A673 (cell line): ENCODE data around the gene GRID2. TPM values are rescaled to one million over a fixed set of nuclear protein-coding genes. Genes with fewer than 3 reads are reported as not detected.

Experiments used
- BruUV-seq: library from RNA; stranded (reverse); fragments of 400-500 nt; replicated peaks from 2 replicates; lab custom pipeline; 2021; lab: Mats Ljungman, UMichigan
- CTCF ChIA-PET: fragments of 300-600 bp; sonication (Branson Sonifier 250); formaldehyde crosslinking; loops from one replicate; lab custom pipeline; 2022; ENCODE audit warnings: antibody characterized with exemption; lab: Charles Lee
- POLR2A ChIA-PET: fragments of 300-600 bp; sonication (Branson Sonifier 250); formaldehyde crosslinking; loops from one replicate; lab custom pipeline; 2022; ENCODE audit warnings: antibody characterized with exemption; ENCODE audit not compliant: low non-redundant PET; lab: Charles Lee
- DNase-seq: peaks from one replicate; pipeline ENCODE4 v3.0.0-alpha.2; 2015; ENCODE audit warnings: low spot score
- H3K27ac ChIP-seq: fragments of 200-600 bp; sonication (generic); 2 replicates; pipeline ENCODE4 v1.5.1; 2016; ENCODE audit warnings: mixed run types, low read depth, mild to moderate bottlenecking, mixed read lengths, antibody characterized with exemption, low read length; ENCODE audit not compliant: poor library complexity, severe bottlenecking
- H3K27me3 ChIP-seq: fragments of 200-600 bp; sonication (generic); replicated peaks from 2 replicates; pipeline ENCODE4 v1.6.1; 2017; ENCODE audit warnings: mixed run types, low read depth, mild to moderate bottlenecking, mixed read lengths, antibody characterized with exemption, low read length; ENCODE audit not compliant: insufficient read depth, poor library complexity
- H3K36me3 ChIP-seq: fragments of 200-600 bp; sonication (generic); 2 replicates; pipeline ENCODE4 v1.6.1; 2016; ENCODE audit warnings: mixed run types, mild to moderate bottlenecking, mixed read lengths, antibody characterized with exemption, low read length; ENCODE audit not compliant: insufficient read depth, poor library complexity, severe bottlenecking
- H3K4me1 ChIP-seq: fragments of 200-600 bp; sonication (generic); 2 replicates; pipeline ENCODE4 v1.6.1; 2017; ENCODE audit warnings: mixed run types, mild to moderate bottlenecking, mixed read lengths, antibody characterized with exemption, low read length; ENCODE audit not compliant: insufficient read depth, poor library complexity, severe bottlenecking
- H3K4me3 ChIP-seq: fragments of 200-600 bp; sonication (generic); 2 replicates; pipeline ENCODE4 v1.5.1; 2016; ENCODE audit warnings: low read depth, mixed run types, mild to moderate bottlenecking, mixed read lengths, low read length; ENCODE audit not compliant: poor library complexity, severe bottlenecking
- H3K9me3 ChIP-seq: fragments of 200-600 bp; sonication (generic); 2 replicates; pipeline ENCODE4 v1.6.1; 2016; ENCODE audit warnings: mixed run types, low read depth, mild to moderate bottlenecking, mixed read lengths, antibody characterized with exemption, low read length; ENCODE audit not compliant: poor library complexity, severe bottlenecking
- EZH2 ChIP-seq: fragments of 200-600 bp; sonication (generic); IDR thresholded peaks from 2 replicates; pipeline ENCODE4 v1.6.1; 2017; ENCODE audit warnings: borderline replicate concordance, low read depth, mild to moderate bottlenecking, mixed read lengths, antibody characterized with exemption, low read length; ENCODE audit not compliant: poor library complexity, severe bottlenecking
- intact Hi-C: fragments of 100-400 bp; cut with micrococcal nuclease; formaldehyde crosslinking; loops from one replicate; pipeline ENCODE4 v1.10.0; 2022; ENCODE audit not compliant: unreplicated experiment
- total RNA-seq: library from RNA; stranded (reverse); gene quantifications from 2 replicates; pipeline ENCODE4 v1.2.3, GENCODE V29; 2021
- TF ChIP-seq, protein P1 (sequence below): fragments of 300-800, 200-600 bp; sonication (generic); conservative IDR thresholded peaks from 2 replicates; pipeline ENCODE4 v1.5.1; 2017; ENCODE audit warnings: low read depth, mild to moderate bottlenecking, antibody characterized with exemption, low read length, moderate library complexity, mixed read lengths

Gene GRID2
- total RNA-seq, 1 experiment from 2014 or later: not detected

DNA sequence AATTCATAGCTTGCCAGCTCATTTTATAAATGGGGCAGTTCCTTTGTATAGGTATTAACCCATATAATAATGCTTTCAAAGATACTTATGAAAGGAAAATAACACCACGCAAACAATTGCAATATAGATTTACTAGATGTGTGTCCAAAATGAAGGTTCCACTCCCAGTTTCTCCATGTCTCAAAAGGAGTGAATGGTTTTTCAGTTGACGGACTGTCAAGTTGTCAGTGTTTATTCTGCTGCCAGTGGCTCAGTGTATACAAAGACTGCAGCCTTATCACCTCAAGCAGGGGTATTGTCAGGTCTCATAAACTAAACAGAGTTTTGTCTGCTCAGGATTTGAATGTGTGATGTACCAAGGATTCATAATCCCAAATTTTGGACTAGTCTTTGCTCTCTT, 939.5 kb downstream of the GRID2 start:
- Histone ChIP-seq H3K36me3 (no peaks in the 10 kb centered on the region), H3K27me3 (no peaks in the 10 kb centered on the region), H3K4me3 (no peak overlapping the region), H3K4me1 (no peaks in the 10 kb centered on the region), H3K9me3 (no peaks in the 10 kb centered on the region), H3K27ac (no peak overlapping the region)
- no peak for DNase-seq
- POLR2A ChIA-PET: no interaction called here
- CTCF ChIA-PET: no interaction called here
- no peak for TF ChIP-seq EZH2
- TF ChIP-seq, protein P1, sequence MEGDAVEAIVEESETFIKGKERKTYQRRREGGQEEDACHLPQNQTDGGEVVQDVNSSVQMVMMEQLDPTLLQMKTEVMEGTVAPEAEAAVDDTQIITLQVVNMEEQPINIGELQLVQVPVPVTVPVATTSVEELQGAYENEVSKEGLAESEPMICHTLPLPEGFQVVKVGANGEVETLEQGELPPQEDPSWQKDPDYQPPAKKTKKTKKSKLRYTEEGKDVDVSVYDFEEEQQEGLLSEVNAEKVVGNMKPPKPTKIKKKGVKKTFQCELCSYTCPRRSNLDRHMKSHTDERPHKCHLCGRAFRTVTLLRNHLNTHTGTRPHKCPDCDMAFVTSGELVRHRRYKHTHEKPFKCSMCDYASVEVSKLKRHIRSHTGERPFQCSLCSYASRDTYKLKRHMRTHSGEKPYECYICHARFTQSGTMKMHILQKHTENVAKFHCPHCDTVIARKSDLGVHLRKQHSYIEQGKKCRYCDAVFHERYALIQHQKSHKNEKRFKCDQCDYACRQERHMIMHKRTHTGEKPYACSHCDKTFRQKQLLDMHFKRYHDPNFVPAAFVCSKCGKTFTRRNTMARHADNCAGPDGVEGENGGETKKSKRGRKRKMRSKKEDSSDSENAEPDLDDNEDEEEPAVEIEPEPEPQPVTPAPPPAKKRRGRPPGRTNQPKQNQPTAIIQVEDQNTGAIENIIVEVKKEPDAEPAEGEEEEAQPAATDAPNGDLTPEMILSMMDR: no peak
- intact Hi-C loops: no loop called here
- no TSS peak for BruUV-seq

- H3K27me3 ChIP-seq: no peaks in the 10 kb centered on the region
- H3K36me3 ChIP-seq: no peaks in the 10 kb centered on the region
- TF ChIP-seq, protein P1: no peak
- no peak for TF ChIP-seq EZH2
- ChIA-PET POLR2A (no interaction called here), CTCF (no interaction called here)
- intact Hi-C loops: no loop called here
- BruUV-seq: no TSS peak
- H3K4me3 ChIP-seq: no peak overlapping the region
- H3K27ac ChIP-seq: no peak overlapping the region
- H3K9me3 ChIP-seq: no peaks in the 10 kb centered on the region
- DNase-seq: no peak
- no peaks in the 10 kb centered on the region for H3K4me1 ChIP-seq
These were observed 957.4 kb downstream of the GRID2 start for GRCh38 chr4:93261207-93261606.

GRCh38 chr4:93263166-93263565, 959.4 kb downstream of the GRID2 start:
- ChIA-PET CTCF (no interaction called here), POLR2A (no interaction called here)
- DNase-seq: no peak
- Histone ChIP-seq H3K36me3 (no peaks in the 10 kb centered on the region), H3K27me3 (no peaks in the 10 kb centered on the region), H3K4me3 (no peak overlapping the region), H3K4me1 (no peaks in the 10 kb centered on the region), H3K27ac (no peak overlapping the region), H3K9me3 (no peaks in the 10 kb centered on the region)
- no TSS peak for BruUV-seq
- TF ChIP-seq, protein P1: no peak
- TF ChIP-seq EZH2: no peak
- intact Hi-C loops: no loop called here
